ENCODE data around the gene UPP2.

GRCh38 chr2:158174495-158174894 is 72.8 kb downstream of the UPP2 start:
- TF ChIP-seq, protein P1, sequence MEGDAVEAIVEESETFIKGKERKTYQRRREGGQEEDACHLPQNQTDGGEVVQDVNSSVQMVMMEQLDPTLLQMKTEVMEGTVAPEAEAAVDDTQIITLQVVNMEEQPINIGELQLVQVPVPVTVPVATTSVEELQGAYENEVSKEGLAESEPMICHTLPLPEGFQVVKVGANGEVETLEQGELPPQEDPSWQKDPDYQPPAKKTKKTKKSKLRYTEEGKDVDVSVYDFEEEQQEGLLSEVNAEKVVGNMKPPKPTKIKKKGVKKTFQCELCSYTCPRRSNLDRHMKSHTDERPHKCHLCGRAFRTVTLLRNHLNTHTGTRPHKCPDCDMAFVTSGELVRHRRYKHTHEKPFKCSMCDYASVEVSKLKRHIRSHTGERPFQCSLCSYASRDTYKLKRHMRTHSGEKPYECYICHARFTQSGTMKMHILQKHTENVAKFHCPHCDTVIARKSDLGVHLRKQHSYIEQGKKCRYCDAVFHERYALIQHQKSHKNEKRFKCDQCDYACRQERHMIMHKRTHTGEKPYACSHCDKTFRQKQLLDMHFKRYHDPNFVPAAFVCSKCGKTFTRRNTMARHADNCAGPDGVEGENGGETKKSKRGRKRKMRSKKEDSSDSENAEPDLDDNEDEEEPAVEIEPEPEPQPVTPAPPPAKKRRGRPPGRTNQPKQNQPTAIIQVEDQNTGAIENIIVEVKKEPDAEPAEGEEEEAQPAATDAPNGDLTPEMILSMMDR (IDR thresholded peaks at IDR 0.05 in 4 of 5, conservative IDR thresholded peaks at IDR 0.05 in 1 of 5): no peak
- TF ChIP-seq POLR2A (IDR thresholded peaks at IDR 0.05): no peak

All from gastrocnemius medialis (tissue), 4 donors.